GM12891 (cell line): ENCODE results near the gene PARD6B.

Experiments used
- PAX5 ChIP-seq: IDR thresholded peaks from 2 replicates; pipeline ENCODE4 v1.6.1; 2011; ENCODE audit warnings: low read length, moderate library complexity, mild to moderate bottlenecking; ENCODE audit not compliant: insufficient read depth, severe bottlenecking
- POLR2A ChIP-seq: IDR thresholded peaks from 2 replicates; pipeline ENCODE4 v1.6.1; 2011; ENCODE audit warnings: low read depth, low read length, control low read depth
- POLR2AphosphoS5 ChIP-seq: IDR thresholded peaks from 2 replicates; pipeline ENCODE4 v1.6.1; 2011; ENCODE audit warnings: low read depth, low read length, control low read depth
- POU2F2 ChIP-seq: IDR thresholded peaks from 2 replicates; pipeline ENCODE4 v1.6.1; 2011; ENCODE audit warnings: low read depth, mild to moderate bottlenecking, control low read depth, low read length, moderate library complexity
- SPI1 ChIP-seq: IDR thresholded peaks from 2 replicates; pipeline ENCODE4 v1.6.1; 2011; ENCODE audit warnings: low read depth, low read length, control low read depth
- TAF1 ChIP-seq: IDR thresholded peaks from 2 replicates; pipeline ENCODE4 v1.6.1; 2011; ENCODE audit warnings: low read depth, low read length, control low read depth

- TF ChIP-seq POLR2A (no peak), TAF1 (no peak), POLR2AphosphoS5 (no peak), PAX5 (no peak), SPI1 (no peak), POU2F2 (no peak)
These were observed 2.8 kb upstream of the PARD6B start for GRCh38 chr20:50728486-50728980.
